ENCODE results near the gene TAS2R30.

DNA sequence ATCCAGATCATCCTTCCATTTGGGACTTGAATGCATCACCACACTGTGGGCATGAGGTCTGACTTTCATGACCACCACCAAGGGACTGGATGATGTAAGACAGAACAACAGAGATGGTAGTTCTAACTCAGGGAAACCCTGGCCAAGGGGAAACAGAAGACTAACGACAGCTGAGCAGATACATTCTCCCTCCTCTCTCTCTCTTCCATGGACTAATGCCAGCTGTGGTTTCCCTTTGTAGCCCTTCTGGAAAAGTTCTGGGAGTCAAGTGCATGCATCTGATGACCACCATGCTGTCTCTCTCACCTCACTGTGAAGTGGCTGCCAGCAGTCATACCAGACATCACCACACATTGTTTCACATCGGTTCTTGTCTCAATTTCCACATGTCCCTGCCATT is 3.4 kb downstream of the TAS2R30 start:
- TF ChIP-seq TAF1 (IDR thresholded peaks at IDR 0.05; ENCODE audit: low read depth, low read length) (no peak), POLR2A (IDR thresholded peaks at IDR 0.05; ENCODE audit: low read depth, low read length) (no peak), POLR2AphosphoS5 (IDR thresholded peaks at IDR 0.05; ENCODE audit: low read depth, low read length) (no peak)
